Breast epithelium (tissue), 3 donors: ENCODE data around the gene IL27RA.

Experiments
- CTCF ChIP-seq, 3 donors: fragments of 450-650 bp; IDR thresholded peaks; one replicate each; pipeline ENCODE4 v1.5.1; 2016 to 2017; ENCODE audit warnings: antibody characterized with exemption in 3 of 3, mild to moderate bottlenecking in 3 of 3, moderate library complexity in 3 of 3
- POLR2A ChIP-seq: fragments of 450-650 bp; IDR thresholded peaks from one replicate; pipeline ENCODE4 v1.6.1; 2016; ENCODE audit warnings: antibody characterized with exemption, mild to moderate bottlenecking, moderate library complexity
- POLR2AphosphoS5 ChIP-seq, 3 donors: sonication (generic); formaldehyde crosslinking; IDR thresholded peaks; one replicate each; pipeline ENCODE4 v1.6.1; 2017; ENCODE audit warnings: antibody characterized with exemption in 3 of 3

- TF ChIP-seq POLR2A (no peak), POLR2AphosphoS5 (IDR thresholded peaks at IDR 0.05) (no peak), CTCF (IDR thresholded peaks at IDR 0.05) (no peak)
Observed at GRCh38 chr19:14056741-14057356, 25.3 kb downstream of the IL27RA start.
